ENCODE measurements around the gene RASD1. TPM values are rescaled to one million over a fixed set of nuclear protein-coding genes. Genes with fewer than 3 reads are reported as not detected.

The RASD1 gene
- total and polyA plus RNA-seq, 11 donors: 1.5 to 79.2 (median 17.5) TPM

DNA sequence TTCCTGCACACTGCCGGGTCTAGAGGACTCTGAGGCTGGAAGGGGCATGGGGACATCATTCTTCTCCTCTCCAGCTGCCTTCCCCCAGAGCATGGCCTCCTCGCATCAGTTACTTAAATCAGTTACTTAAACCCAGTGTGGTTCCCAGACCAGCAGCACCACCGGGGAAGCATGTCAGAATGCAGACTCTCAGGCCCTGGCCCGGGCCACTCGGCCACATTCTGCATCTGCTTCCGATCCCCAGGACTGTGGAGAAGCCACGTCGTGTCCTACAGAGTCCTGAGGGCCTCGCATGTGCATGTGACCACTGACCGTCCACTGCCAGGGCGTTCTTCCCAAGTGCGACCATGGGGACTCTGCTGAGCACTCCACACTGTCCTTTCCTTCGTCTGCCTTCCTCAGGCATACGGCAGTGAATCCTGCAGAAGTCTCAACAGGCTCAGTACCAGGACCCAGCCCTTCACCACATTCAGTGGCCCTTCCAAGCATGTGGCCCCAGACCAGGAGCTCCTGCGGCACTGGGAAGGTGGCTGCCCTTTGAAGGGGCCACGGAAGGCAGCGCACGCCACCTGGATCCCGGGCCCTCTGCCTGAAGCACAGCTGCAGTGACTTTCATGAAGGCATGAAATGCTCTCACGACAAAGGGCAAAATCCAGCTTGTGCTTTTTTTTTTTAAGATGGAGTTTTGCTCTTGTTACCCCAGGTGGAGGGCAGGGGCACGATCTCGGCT lies 46.9 kb upstream of the RASD1 start:
- no peaks in the 10 kb centered on the region for H3K36me3 ChIP-seq
- intact Hi-C loops (cut with DNase I): no loop called here
- H3K27me3 ChIP-seq: no peaks in the 10 kb centered on the region
- H3K4me1 ChIP-seq: peaks cover 0 to 42% (median 13%) of the 10 kb centered on the region in 12 donors
- ATAC-seq (no peak), DNase-seq (peak in 2 of 5 donors; percentile 19 to 55)
- no peak for TF ChIP-seq POLR2A (IDR thresholded peaks at IDR 0.05)
- TF ChIP-seq, protein P1, sequence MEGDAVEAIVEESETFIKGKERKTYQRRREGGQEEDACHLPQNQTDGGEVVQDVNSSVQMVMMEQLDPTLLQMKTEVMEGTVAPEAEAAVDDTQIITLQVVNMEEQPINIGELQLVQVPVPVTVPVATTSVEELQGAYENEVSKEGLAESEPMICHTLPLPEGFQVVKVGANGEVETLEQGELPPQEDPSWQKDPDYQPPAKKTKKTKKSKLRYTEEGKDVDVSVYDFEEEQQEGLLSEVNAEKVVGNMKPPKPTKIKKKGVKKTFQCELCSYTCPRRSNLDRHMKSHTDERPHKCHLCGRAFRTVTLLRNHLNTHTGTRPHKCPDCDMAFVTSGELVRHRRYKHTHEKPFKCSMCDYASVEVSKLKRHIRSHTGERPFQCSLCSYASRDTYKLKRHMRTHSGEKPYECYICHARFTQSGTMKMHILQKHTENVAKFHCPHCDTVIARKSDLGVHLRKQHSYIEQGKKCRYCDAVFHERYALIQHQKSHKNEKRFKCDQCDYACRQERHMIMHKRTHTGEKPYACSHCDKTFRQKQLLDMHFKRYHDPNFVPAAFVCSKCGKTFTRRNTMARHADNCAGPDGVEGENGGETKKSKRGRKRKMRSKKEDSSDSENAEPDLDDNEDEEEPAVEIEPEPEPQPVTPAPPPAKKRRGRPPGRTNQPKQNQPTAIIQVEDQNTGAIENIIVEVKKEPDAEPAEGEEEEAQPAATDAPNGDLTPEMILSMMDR (IDR thresholded peaks at IDR 0.05): no peak
- no peak overlapping the region for H3K27ac ChIP-seq
- no peaks in the 10 kb centered on the region for H3K9me3 ChIP-seq
- H3K4me3 ChIP-seq: no peak overlapping the region
- 94 to 97% (median 96%) methylated on average over 20 to 22 of the region's 22 CpGs for WGBS, 4 donors

DNA sequence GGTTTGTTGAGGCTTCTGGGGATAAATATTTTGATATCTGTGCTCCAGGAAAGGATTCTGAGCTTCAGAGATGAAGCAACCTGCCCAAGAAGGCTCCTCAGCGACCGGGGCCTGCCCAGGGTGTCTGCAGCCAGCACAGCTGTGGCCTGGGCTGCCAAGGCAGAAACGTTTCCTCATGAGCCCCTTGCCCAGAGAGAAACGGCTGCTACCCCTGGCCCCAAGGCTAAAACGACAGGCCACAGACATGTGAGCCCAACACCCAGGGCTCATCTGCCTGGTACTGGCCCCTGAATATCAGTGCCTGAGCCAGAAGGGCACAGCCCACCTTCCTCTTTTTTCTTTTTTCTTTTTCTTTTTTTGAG lies 45.4 kb upstream of the RASD1 start:
- Histone ChIP-seq H3K9me3 (no peaks in the 10 kb centered on the region), H3K4me1 (peaks cover 0 to 42% (median 15%) of the 10 kb centered on the region in 12 donors), H3K4me3 (no peak overlapping the region), H3K36me3 (no peaks in the 10 kb centered on the region), H3K27ac (no peak overlapping the region), H3K27me3 (no peaks in the 10 kb centered on the region)
- intact Hi-C loops (cut with DNase I): no loop called here
- ATAC-seq (no peak), DNase-seq (peak in 1 of 5 donors; percentile 46)
- 74 to 81% (median 80%) methylated on average over 5 of the region's 5 CpGs for WGBS, 4 donors
- no peak for TF ChIP-seq POLR2A (IDR thresholded peaks at IDR 0.05)

DNA sequence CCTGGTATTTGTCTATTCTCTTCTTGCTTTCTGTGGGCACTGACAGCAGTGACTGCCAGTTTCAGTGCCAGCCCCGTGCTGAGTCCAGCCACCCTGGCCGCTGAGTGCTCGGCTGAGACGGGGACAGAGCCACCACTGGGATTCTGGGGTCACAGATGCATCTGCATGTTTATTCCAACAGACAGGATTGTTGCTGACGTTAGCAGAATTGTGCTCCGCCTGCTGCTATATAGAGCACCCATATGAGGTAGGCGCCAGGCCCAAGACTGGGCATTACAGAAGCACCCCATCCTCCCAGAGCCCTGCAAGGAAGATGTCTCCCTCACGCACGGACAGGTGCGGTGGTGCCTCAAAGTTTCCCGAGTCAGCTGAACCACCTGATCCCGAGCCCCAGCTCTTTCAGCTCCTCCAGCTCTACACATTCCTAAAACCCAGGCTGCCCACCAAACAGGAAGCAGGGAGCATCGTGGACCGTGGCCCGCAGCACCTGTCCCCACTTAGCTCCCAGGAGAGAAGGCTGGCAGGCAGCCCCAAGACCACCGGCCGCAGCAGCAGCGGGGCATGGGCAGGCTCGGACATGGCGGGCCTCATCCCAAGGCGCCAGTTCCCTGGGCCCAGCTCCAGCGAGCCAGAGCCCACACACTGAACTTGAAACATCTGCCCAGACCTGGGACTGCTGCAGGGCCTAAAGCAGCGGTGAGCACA lies 44.9 kb upstream of the RASD1 start:
- intact Hi-C loops (cut with DNase I): no loop called here
- H3K4me1 ChIP-seq: peaks cover 0 to 42% (median 18%) of the 10 kb centered on the region in 12 donors
- no peak overlapping the region for H3K4me3 ChIP-seq
- peak overlapping the region in 1 of 12 donors; percentile 87 for H3K27ac ChIP-seq
- no peaks in the 10 kb centered on the region for H3K9me3 ChIP-seq
- WGBS, 4 donors: 70 to 84% (median 76%) methylated on average over 23 of the region's 23 CpGs
- DNase-seq (peak in 2 of 5 donors; percentile 33 to 51), ATAC-seq (no peak)
- no peaks in the 10 kb centered on the region for H3K36me3 ChIP-seq
- no peaks in the 10 kb centered on the region for H3K27me3 ChIP-seq
- TF ChIP-seq, protein P1 (IDR thresholded peaks at IDR 0.05): no peak
- no peak for TF ChIP-seq POLR2A (IDR thresholded peaks at IDR 0.05)

DNA sequence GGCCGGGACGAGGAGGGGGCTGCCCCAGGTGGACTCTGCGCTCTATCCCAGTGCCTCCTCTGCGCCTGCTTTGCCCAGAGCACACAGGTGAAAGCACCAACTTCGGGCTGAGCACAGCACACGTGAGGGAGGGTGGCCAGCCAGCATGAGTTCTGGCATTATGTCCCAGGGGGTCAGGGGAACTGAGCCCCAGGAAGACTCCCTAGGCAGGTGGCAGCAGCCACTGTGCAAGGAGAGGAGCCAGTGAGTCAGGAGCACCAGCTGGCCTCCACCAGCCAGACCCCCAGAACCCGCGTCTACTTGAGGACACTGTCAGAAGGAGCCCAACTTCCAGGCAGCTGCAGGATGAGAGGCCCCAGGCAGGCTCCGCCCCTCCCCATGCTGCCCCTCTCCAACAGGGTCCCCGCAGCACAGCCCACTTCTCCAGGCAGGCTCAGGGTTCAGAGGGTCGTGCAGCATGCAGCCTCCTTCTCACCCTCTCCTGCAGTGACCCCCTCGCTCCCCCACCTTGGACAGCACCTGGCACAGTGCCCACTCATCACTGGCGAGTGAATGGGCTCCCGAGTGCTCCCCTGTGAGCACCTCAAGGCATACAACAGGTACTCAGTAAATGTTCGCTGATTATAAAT lies 44.2 kb upstream of the RASD1 start:
- Histone ChIP-seq H3K4me3 (no peak overlapping the region), H3K27ac (peak overlapping the region in 1 of 12 donors; percentile 87), H3K9me3 (no peaks in the 10 kb centered on the region), H3K36me3 (no peaks in the 10 kb centered on the region), H3K27me3 (no peaks in the 10 kb centered on the region), H3K4me1 (peaks cover 0 to 46% (median 15%) of the 10 kb centered on the region in 12 donors)
- intact Hi-C loops (cut with DNase I): no loop called here
- DNase-seq: peak in 2 of 5 donors; percentile 27 to 64
- TF ChIP-seq, protein P1 (IDR thresholded peaks at IDR 0.05): no peak
- no peak for TF ChIP-seq POLR2A (IDR thresholded peaks at IDR 0.05)
- no peak for ATAC-seq
- 67 to 75% (median 71%) methylated on average over 14 to 15 of the region's 15 CpGs for WGBS, 4 donors
